Lung (tissue), 12 donors: Measurements from ENCODE around the gene TDRD6. TPM values are rescaled to one million over a fixed set of nuclear protein-coding genes. Genes with fewer than 3 reads are reported as not detected.

ENCODE experiments used
- ATAC-seq: fragments of 200-7000 bp; cut with Tn5 transposase; one replicate; pipeline ENCODE4 v1.9.1; 2020; ENCODE audit warnings: moderate number of reproducible peaks; ENCODE audit not compliant: insufficient read depth, low FRiP score
- DNase-seq, 3 donors: peaks; one replicate each; pipeline ENCODE4 v3.0.0-alpha.2; 2013 to 2017
- H3K27ac ChIP-seq, 2 donors: one replicate each; pipeline ENCODE4 v1.5.1; 2013; ENCODE audit warnings: mild to moderate bottlenecking in 2 of 2, moderate library complexity in 2 of 2, control low read depth in 1 of 2, inconsistent platforms in 1 of 2, low read depth in 1 of 2, low read length in 1 of 2
- H3K27me3 ChIP-seq, 3 donors: one replicate each; pipeline ENCODE4 v1.5.1; 2013; ENCODE audit warnings: low read length in 2 of 3; ENCODE audit not compliant: control insufficient read depth in 3 of 3, insufficient read depth in 3 of 3
- H3K36me3 ChIP-seq, 4 donors: one replicate each; pipeline ENCODE4 v1.5.1; 2013; ENCODE audit warnings: low read length in 4 of 4, mild to moderate bottlenecking in 1 of 4, moderate library complexity in 1 of 4; ENCODE audit not compliant: control insufficient read depth in 4 of 4, insufficient read depth in 4 of 4
- H3K4me1 ChIP-seq, 5 donors: one replicate each; pipeline ENCODE4 v1.5.1; 2013; ENCODE audit warnings: low read length in 5 of 5, mild to moderate bottlenecking in 2 of 5, moderate library complexity in 1 of 5; ENCODE audit not compliant: control insufficient read depth in 5 of 5, insufficient read depth in 5 of 5
- H3K4me3 ChIP-seq: one replicate; pipeline ENCODE4 v1.5.1; 2013; ENCODE audit warnings: mild to moderate bottlenecking, control low read depth, moderate library complexity
- H3K9ac ChIP-seq, 2 donors: one replicate each; pipeline ENCODE4 v1.5.1; 2013; ENCODE audit warnings: low read length in 2 of 2, control low read depth in 1 of 2; ENCODE audit not compliant: insufficient read depth in 1 of 2
- H3K9me3 ChIP-seq, 4 donors: one replicate each; pipeline ENCODE4 v1.5.1; 2013; ENCODE audit warnings: low read length in 3 of 4, mild to moderate bottlenecking in 1 of 4, moderate library complexity in 1 of 4; ENCODE audit not compliant: control insufficient read depth in 4 of 4, insufficient read depth in 3 of 4
- WGBS, 2 donors: extraction: QIAGEN DNeasy Blood & Tissue Kit; methylation state at CpG; one replicate each; pipeline ENCODE4 v1.1.7; 2013; 5-methylcytosine and 5-hydroxymethylcytosine counted together
- polyA plus RNA-seq, 2 donors: library from polyadenylated mRNA; stranded (reverse); fragments of 200-250 nt; gene quantifications; one replicate each; pipeline ENCODE4 v1.2.1, GENCODE V29; 2013
- total RNA-seq, 2 donors: library from RNA; depleted of rRNA in 1 of 2; stranded (reverse); fragments of >200 nt in 1 of 2; gene quantifications; one replicate each; pipeline ENCODE4 v1.2.1, GENCODE V29; 2014 to 2021
- TF ChIP-seq, protein P1 (sequence below): IDR thresholded peaks from 2 replicates; pipeline ENCODE4 v1.5.1; 2012; ENCODE audit warnings: mild to moderate bottlenecking; ENCODE audit errors: control extremely low read depth, extremely low read depth
- donor health status: control.
- donor health status: control.
- donor health status: Bipolar disorder and iron deficiency.
- donor health status: healthy.
- donor health status: DM: yes; HTN: yes; CAD: no.

Gene TDRD6
- total and polyA plus RNA-seq, 4 donors = 0.03 to 1.8 (median 0.42) TPM

DNA sequence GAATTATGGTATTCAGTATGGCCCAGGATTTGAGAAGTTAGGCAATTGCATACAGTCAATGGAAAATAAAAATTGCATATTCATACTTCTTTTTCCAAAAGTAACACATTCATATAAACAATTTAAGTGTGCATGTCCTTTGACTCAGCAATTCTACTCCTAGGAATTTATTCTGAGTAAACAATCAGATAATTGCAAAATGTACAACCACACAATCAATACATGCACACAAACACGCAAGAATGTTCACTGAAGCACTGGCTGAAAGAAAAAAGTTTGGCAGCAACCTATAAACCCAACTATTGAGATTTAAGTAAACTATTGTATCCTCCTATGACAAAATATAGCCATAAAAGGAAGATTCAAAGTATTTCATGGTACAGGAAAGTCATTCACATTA lies 36.7 kb upstream of the TDRD6 start:
- Histone ChIP-seq H3K27ac (no peak overlapping the region), H3K4me1 (peaks cover 0 to 25% (median 0%) of the 10 kb centered on the region in 5 donors), H3K27me3 (no peaks in the 10 kb centered on the region), H3K4me3 (no peak overlapping the region), H3K9ac (no peak overlapping the region), H3K9me3 (no peaks in the 10 kb centered on the region), H3K36me3 (no peaks in the 10 kb centered on the region)
- peak in 2 of 3 donors; percentile 75 to 83 for DNase-seq
- TF ChIP-seq, protein P1, sequence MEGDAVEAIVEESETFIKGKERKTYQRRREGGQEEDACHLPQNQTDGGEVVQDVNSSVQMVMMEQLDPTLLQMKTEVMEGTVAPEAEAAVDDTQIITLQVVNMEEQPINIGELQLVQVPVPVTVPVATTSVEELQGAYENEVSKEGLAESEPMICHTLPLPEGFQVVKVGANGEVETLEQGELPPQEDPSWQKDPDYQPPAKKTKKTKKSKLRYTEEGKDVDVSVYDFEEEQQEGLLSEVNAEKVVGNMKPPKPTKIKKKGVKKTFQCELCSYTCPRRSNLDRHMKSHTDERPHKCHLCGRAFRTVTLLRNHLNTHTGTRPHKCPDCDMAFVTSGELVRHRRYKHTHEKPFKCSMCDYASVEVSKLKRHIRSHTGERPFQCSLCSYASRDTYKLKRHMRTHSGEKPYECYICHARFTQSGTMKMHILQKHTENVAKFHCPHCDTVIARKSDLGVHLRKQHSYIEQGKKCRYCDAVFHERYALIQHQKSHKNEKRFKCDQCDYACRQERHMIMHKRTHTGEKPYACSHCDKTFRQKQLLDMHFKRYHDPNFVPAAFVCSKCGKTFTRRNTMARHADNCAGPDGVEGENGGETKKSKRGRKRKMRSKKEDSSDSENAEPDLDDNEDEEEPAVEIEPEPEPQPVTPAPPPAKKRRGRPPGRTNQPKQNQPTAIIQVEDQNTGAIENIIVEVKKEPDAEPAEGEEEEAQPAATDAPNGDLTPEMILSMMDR = no peak
- no peak for ATAC-seq
- WGBS, 2 donors = 72 to 83% methylated on average over 1 of the region's 1 CpG

DNA sequence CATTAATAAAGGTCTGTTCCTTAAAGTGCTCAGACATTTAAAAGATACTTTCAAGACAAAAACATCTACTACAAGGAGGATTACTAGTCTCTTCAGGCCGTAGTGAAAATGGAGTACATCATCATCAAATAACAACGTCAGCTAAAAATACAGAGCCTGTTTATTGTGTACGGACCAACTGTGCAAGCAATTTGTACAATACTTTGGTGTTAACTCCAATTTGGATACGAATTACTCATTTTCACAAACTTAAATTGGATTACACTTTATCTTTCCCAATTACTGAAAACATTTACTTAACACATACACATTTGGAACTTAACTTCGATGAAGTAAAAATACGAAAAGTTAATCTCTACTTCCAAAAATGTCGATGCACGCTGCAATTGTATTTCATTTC lies 35.9 kb upstream of the TDRD6 start:
- Histone ChIP-seq H3K9me3 (no peaks in the 10 kb centered on the region), H3K4me1 (peaks cover 0 to 25% (median 0%) of the 10 kb centered on the region in 5 donors), H3K27me3 (no peaks in the 10 kb centered on the region), H3K36me3 (no peaks in the 10 kb centered on the region), H3K9ac (peak overlapping the region; percentile 80 to 93), H3K4me3 (no peak overlapping the region), H3K27ac (peak overlapping the region in 1 of 2 donors; percentile 81)
- WGBS, 2 donors = 24 to 33% methylated on average over 8 of the region's 8 CpGs
- DNase-seq (peak in 2 of 3 donors; percentile 63 to 72), ATAC-seq (no peak)
- TF ChIP-seq, protein P1 = no peak

DNA sequence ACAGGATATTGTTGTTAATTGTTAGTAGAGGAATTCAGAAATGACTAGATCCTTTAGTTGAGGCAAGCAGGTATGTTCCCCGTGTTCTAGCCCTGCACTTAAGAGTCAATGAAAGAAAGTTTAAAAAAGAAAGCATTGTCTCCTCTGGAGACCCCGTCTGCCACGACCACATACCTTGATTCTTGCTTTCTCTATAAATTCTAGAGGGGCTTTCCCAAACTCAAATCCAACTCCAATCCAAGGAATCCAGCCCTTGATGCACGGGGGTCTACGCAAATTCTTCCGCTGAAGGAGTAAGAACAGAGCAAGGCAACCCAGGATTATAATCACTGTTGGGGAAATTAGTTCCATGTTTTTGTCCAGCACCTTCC lies 35.5 kb upstream of the TDRD6 start:
- no peaks in the 10 kb centered on the region for H3K36me3 ChIP-seq
- no peaks in the 10 kb centered on the region for H3K27me3 ChIP-seq
- H3K9ac ChIP-seq = peak overlapping the region; percentile 80 to 93
- ATAC-seq (no peak), DNase-seq (no peak)
- 3 to 4% methylated on average over 6 of the region's 6 CpGs for WGBS, 2 donors
- peaks cover 0 to 25% (median 0%) of the 10 kb centered on the region in 5 donors for H3K4me1 ChIP-seq
- peak overlapping the region; percentile 81 to 82 for H3K27ac ChIP-seq
- TF ChIP-seq, protein P1 = no peak
- H3K4me3 ChIP-seq = peak overlapping the region; percentile 94
- H3K9me3 ChIP-seq = no peaks in the 10 kb centered on the region
